DND-41 (cell line): Measurements from ENCODE around the gene AQP9.

Experiments
- CTCF ChIP-seq: IDR thresholded peaks from 2 replicates; pipeline ENCODE4 v1.5.1; 2012; ENCODE audit warnings: borderline replicate concordance, low read length, moderate library complexity, mild to moderate bottlenecking; ENCODE audit not compliant: poor library complexity, severe bottlenecking; ENCODE audit errors: extremely low read depth
- EZH2 ChIP-seq: IDR thresholded peaks from 3 replicates; pipeline ENCODE4 v1.6.1; 2012; ENCODE audit warnings: borderline replicate concordance, low read depth, mild to moderate bottlenecking, moderate library complexity, low read length, inconsistent platforms; ENCODE audit not compliant: severe bottlenecking

- TF ChIP-seq EZH2 (no peak), CTCF (no peak)
Observed at GRCh38 chr15:58163985-58164384, 25.8 kb downstream of the AQP9 start.
